Heart left ventricle (tissue), 13 donors: ENCODE data around the gene SSBP3.

ENCODE experiments used
- POLR2A ChIP-seq, 2 donors: fragments of 450-650 bp; IDR thresholded peaks; one replicate each; pipeline ENCODE4 v1.6.1; 2017; ENCODE audit warnings: antibody characterized with exemption in 2 of 2, mild to moderate bottlenecking in 2 of 2, moderate library complexity in 2 of 2
- TF ChIP-seq, protein P1 (sequence below), 12 donors: fragments of 200-600 bp; sonication (generic) in 4 of 12; IDR thresholded peaks; one replicate each; pipeline versions ENCODE4 v1.5.0 to v1.8.0; 2018 to 2022; ENCODE audit warnings: antibody characterized with exemption in 12 of 12, mild to moderate bottlenecking in 5 of 12
- donor health status: ischemic (EF 13 %, LVEDD 7.1; RV severe dilation, severe dysfunction).
- donor health status: DM: no; HTN: yes; CAD: no.
- donor health status: DM: no; HTN: no; CAD: no.
- donor health status: ischemic (EF 25% LVEDD 6.9; RV normal size, moderate dysfunction).
- donor health status: ischemic (EF 25% LVEDD 5.7; RV mildly dilated, moderate dysfunction).
- donor health status: ischemic (EF 35%, LVEDD 5.7; RV mildly dilated, moderate dysfunction).
- donor health status: nonischemic (EF 11% LVEDD 7.7; RV severe dilation, severe dysfunction).
- donor health status: DM: yes; HTN: yes; CAD: no.
- donor health status: PGD.
- donor health status: ischemic (EF 29% LVEDD 5.4; RV normal size, mild dysfunction).
- donor health status: nonischemic (EF 23%, LVEDD 6.1; RV moderate dilation, normal function).

DNA sequence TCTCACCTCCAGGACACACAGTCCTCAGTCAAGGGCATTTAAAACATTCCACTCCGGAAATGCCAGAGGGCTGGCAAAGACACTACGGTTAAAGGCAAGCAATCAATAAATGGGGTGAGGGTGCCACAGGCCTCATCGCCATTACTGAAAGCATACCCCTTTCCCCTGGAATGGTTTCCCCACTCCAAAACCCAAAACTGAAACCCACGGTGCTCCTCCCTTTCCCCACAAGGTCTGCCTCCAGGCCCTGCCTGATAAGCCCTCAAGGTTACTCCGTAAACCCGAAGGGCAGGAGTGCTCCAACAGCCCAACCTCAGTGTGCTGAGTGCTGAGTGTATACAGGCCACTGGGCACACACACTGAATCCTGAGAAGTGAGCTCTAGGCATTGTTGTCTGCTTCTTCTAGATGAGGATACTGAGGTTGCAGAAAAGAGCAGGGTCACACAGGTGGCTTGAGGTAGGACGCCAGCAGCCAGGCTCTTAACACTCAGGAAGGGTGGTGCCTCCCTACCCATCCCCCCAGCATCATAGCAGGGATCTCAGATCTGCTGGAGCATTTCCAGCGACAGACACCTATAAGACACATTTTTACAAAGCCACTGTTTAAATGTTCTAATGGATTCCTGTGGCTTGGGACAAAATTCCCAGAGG lies 29.0 kb downstream of the SSBP3 start:
- TF ChIP-seq, protein P1, sequence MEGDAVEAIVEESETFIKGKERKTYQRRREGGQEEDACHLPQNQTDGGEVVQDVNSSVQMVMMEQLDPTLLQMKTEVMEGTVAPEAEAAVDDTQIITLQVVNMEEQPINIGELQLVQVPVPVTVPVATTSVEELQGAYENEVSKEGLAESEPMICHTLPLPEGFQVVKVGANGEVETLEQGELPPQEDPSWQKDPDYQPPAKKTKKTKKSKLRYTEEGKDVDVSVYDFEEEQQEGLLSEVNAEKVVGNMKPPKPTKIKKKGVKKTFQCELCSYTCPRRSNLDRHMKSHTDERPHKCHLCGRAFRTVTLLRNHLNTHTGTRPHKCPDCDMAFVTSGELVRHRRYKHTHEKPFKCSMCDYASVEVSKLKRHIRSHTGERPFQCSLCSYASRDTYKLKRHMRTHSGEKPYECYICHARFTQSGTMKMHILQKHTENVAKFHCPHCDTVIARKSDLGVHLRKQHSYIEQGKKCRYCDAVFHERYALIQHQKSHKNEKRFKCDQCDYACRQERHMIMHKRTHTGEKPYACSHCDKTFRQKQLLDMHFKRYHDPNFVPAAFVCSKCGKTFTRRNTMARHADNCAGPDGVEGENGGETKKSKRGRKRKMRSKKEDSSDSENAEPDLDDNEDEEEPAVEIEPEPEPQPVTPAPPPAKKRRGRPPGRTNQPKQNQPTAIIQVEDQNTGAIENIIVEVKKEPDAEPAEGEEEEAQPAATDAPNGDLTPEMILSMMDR (IDR thresholded peaks at IDR 0.05), result no peak
- no peak for TF ChIP-seq POLR2A (IDR thresholded peaks at IDR 0.05)
